ENCODE results near the gene NEURL3.

NEURL3 gene

GRCh38 chr2:96486696-96487095 is 18.5 kb downstream of the NEURL3 start:
- H3K4me3 ChIP-seq (ENCODE audit: low read depth, low read length), result no peak overlapping the region
- no peak overlapping the region for H3K27ac ChIP-seq (ENCODE audit: extremely low read depth, low read depth, low read length)
- CTCF ChIA-PET, result interaction anchor here (0.7 kb wide), 1 partner anchor 513 kb away, joined by 3 read pairs; no protein-coding TSS in a partner anchor
- H3K36me3 ChIP-seq (ENCODE audit: control insufficient read depth in 2 of 2, insufficient read depth in 1 of 2, low read length in 2 of 2), result no peaks in the 10 kb centered on the region
- H3K4me1 ChIP-seq (ENCODE audit: control insufficient read depth, insufficient read depth, low read length), result no peaks in the 10 kb centered on the region
- no peaks in the 10 kb centered on the region for H3K9me3 ChIP-seq (ENCODE audit: control insufficient read depth, insufficient read depth, low read depth, low read length)
- POLR2A ChIA-PET, result no interaction called here
- TF ChIP-seq ZNF214 (tag by site-specific recombination; IDR thresholded peaks at IDR 0.05; ENCODE audit: borderline replicate concordance) (no peak), ZNF677 (tag by site-specific recombination; IDR thresholded peaks at IDR 0.05) (no peak), ZNF112 (tag by site-specific recombination; IDR thresholded peaks at IDR 0.05) (no peak), TRIM28 (IDR thresholded peaks at IDR 0.05; ENCODE audit: borderline replicate concordance, low read length) (no peak), MEIS1 (CRISPR knock-in tag; IDR thresholded peaks at IDR 0.05; ENCODE audit: borderline replicate concordance) (no peak), MZF1 (tag by site-specific recombination; IDR thresholded peaks at IDR 0.05; ENCODE audit: borderline replicate concordance) (no peak), ZNF223 (tag by site-specific recombination; IDR thresholded peaks at IDR 0.05) (no peak)
- TF ChIP-seq, protein P1, sequence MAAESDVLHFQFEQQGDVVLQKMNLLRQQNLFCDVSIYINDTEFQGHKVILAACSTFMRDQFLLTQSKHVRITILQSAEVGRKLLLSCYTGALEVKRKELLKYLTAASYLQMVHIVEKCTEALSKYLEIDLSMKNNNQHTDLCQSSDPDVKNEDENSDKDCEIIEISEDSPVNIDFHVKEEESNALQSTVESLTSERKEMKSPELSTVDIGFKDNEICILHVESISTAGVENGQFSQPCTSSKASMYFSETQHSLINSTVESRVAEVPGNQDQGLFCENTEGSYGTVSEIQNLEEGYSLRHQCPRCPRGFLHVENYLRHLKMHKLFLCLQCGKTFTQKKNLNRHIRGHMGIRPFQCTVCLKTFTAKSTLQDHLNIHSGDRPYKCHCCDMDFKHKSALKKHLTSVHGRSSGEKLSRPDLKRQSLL (tag by site-specific recombination; IDR thresholded peaks at IDR 0.05), result no peak
- TF ChIP-seq, protein P2, sequence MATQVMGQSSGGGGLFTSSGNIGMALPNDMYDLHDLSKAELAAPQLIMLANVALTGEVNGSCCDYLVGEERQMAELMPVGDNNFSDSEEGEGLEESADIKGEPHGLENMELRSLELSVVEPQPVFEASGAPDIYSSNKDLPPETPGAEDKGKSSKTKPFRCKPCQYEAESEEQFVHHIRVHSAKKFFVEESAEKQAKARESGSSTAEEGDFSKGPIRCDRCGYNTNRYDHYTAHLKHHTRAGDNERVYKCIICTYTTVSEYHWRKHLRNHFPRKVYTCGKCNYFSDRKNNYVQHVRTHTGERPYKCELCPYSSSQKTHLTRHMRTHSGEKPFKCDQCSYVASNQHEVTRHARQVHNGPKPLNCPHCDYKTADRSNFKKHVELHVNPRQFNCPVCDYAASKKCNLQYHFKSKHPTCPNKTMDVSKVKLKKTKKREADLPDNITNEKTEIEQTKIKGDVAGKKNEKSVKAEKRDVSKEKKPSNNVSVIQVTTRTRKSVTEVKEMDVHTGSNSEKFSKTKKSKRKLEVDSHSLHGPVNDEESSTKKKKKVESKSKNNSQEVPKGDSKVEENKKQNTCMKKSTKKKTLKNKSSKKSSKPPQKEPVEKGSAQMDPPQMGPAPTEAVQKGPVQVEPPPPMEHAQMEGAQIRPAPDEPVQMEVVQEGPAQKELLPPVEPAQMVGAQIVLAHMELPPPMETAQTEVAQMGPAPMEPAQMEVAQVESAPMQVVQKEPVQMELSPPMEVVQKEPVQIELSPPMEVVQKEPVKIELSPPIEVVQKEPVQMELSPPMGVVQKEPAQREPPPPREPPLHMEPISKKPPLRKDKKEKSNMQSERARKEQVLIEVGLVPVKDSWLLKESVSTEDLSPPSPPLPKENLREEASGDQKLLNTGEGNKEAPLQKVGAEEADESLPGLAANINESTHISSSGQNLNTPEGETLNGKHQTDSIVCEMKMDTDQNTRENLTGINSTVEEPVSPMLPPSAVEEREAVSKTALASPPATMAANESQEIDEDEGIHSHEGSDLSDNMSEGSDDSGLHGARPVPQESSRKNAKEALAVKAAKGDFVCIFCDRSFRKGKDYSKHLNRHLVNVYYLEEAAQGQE (tag by site-specific recombination; IDR thresholded peaks at IDR 0.05), result no peak

- CTCF ChIA-PET, result no interaction called here
- POLR2A ChIA-PET, result no interaction called here
- H3K4me1 ChIP-seq (ENCODE audit: control insufficient read depth, insufficient read depth, low read length), result no peaks in the 10 kb centered on the region
- no peak overlapping the region for H3K27ac ChIP-seq (ENCODE audit: extremely low read depth, low read depth, low read length)
- TF ChIP-seq, protein P2 (tag by site-specific recombination; IDR thresholded peaks at IDR 0.05), result no peak
- TF ChIP-seq ZNF514 (tag by site-specific recombination; IDR thresholded peaks at IDR 0.05) (no peak), PBX3 (CRISPR knock-in tag; IDR thresholded peaks at IDR 0.05) (no peak), ZNF660 (tag by site-specific recombination; IDR thresholded peaks at IDR 0.05) (no peak), ZNF140 (tag by site-specific recombination; IDR thresholded peaks at IDR 0.05) (no peak), TSHZ1 (tag by site-specific recombination; IDR thresholded peaks at IDR 0.05; ENCODE audit: borderline replicate concordance) (no peak), YY2 (tag by site-specific recombination; IDR thresholded peaks at IDR 0.05) (no peak)
- no peak overlapping the region for H3K4me3 ChIP-seq (ENCODE audit: low read depth, low read length)
- H3K36me3 ChIP-seq (ENCODE audit: control insufficient read depth in 2 of 2, insufficient read depth in 1 of 2, low read length in 2 of 2), result no peaks in the 10 kb centered on the region
- no peaks in the 10 kb centered on the region for H3K9me3 ChIP-seq (ENCODE audit: control insufficient read depth, insufficient read depth, low read depth, low read length)
Observed at GRCh38 chr2:96485751-96486651, 19.2 kb downstream of the NEURL3 start.

All from HEK293 (cell line).